ENCODE measurements around the gene FBXO31.

The FBXO31 gene

GRCh38 chr16:87360862-87361610 lies 22.5 kb downstream of the FBXO31 start:
- no peak overlapping the region for H3K4me3 ChIP-seq (ENCODE audit: low read length)
- DNase-seq (ENCODE audit: low read depth): no peak
- TF ChIP-seq CTCF (IDR thresholded peaks at IDR 0.05; ENCODE audit: insufficient read depth, low read depth, low read length, missing control alignments): no peak

DNA sequence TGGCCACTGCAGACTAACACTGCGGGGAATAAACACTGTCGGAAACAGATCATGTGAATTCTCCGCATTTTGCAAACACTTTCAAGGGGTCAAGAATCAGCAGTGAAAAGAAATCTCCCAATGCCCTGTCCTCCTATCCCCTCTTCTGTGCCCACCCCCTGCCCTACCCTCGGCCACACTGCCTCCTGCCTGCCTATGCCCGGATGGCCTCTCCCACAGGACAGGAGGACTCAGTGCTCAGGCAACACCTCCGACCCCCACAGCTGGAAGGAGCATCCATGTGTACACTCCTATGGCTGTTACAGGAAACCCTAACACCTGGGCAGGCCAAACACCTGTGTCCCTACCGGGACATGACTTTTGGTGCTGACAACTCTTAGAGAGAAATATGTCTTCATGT lies 24.5 kb downstream of the FBXO31 start:
- no peak for TF ChIP-seq CTCF (IDR thresholded peaks at IDR 0.05; ENCODE audit: insufficient read depth, low read depth, low read length, missing control alignments)
- no peak for DNase-seq (ENCODE audit: low read depth)
- no peak overlapping the region for H3K4me3 ChIP-seq (ENCODE audit: low read length)

DNA sequence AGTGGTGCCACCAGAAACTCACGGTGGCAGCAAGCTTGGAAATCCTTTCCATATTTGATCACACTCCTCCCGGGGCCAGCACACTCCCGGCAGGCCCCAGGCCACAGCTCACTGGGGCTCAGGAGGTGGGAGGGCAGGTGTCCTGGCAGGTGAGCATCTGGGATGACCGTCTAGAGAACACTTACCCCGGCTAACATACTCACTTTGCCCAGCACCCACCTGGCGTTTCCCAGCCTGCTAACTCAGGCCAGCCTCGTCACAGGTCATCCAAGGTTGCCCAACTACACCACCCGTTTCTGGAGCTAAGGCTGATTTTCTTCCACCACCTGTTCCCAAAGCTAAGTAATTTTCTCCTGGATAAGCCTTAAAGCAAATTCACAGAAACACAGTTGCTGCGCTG lies 24.9 kb downstream of the FBXO31 start:
- DNase-seq (ENCODE audit: low read depth): no peak
- H3K4me3 ChIP-seq (ENCODE audit: low read length): no peak overlapping the region
- TF ChIP-seq CTCF (IDR thresholded peaks at IDR 0.05; ENCODE audit: insufficient read depth, low read depth, low read length, missing control alignments): no peak

DNA sequence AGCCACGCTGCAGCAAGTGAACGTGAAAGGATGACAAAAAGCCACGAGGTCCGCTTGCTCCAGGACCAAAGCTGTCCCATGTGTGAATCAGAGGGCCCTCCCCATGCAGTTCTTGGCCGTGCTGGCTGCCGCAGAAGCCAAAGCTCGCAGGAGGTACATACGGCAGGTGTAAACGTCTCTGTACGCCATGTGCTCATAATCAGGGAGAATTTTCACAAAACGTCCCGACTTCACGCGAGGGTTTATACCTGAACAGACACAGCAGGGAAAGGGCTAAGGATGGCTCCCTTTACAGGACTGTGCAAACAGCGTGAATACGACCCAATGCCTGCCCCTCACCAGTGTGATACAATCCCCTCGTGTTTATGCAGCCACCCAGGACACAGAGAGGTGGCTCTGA lies 25.3 kb downstream of the FBXO31 start:
- TF ChIP-seq CTCF (IDR thresholded peaks at IDR 0.05; ENCODE audit: insufficient read depth, low read depth, low read length, missing control alignments): no peak
- DNase-seq (ENCODE audit: low read depth): no peak
- no peak overlapping the region for H3K4me3 ChIP-seq (ENCODE audit: low read length)

GRCh38 chr16:87356491-87356853 lies 27.1 kb downstream of the FBXO31 start:
- no peak overlapping the region for H3K4me3 ChIP-seq (ENCODE audit: low read length)
- no peak for DNase-seq (ENCODE audit: low read depth)
- TF ChIP-seq CTCF (IDR thresholded peaks at IDR 0.05; ENCODE audit: insufficient read depth, low read depth, low read length, missing control alignments): no peak

DNA sequence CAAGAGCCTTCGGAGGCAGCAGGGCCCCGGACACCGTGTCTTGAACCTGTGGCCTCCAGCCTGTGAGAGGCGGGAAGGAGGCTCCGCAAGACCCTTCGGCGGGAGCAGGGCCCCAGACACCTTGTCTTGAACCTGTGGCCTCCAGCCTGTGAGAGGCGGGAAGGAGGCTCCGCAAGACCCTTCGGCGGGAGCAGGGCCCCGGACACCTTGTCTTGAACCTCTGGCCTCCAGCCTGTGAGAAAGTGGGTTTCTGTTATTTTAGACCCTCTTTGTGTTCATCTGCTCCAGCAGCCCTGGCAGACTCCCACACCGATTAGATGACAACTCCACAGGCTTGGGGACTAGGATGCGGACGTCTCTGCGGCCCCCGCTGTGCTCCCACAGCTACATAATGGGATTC lies 30.0 kb downstream of the FBXO31 start:
- DNase-seq (ENCODE audit: low read depth): no peak
- TF ChIP-seq CTCF (IDR thresholded peaks at IDR 0.05; ENCODE audit: insufficient read depth, low read depth, low read length, missing control alignments): no peak
- H3K4me3 ChIP-seq (ENCODE audit: low read length): no peak overlapping the region

DNA sequence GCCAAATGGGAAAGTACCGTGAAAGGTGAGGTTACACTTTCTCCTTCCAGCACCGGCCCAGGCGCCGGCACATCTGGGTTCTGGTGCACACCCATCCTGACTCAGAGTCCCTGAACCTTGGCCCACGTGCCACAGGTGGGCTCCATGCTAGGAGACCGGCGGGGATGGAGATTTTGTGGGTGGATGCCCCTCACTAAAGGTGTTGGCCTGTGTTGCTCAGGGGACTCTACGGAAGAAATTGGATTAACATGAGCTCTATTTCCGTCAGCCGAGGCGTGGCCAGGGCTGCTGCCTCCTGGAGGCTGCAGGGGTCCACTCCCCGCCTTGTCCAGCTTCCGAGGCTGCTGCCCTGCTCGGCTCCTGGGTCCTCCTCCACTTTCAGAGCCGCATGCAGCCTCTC lies 30.8 kb downstream of the FBXO31 start:
- H3K4me3 ChIP-seq (ENCODE audit: low read length): no peak overlapping the region
- TF ChIP-seq CTCF (IDR thresholded peaks at IDR 0.05; ENCODE audit: insufficient read depth, low read depth, low read length, missing control alignments): no peak
- no peak for DNase-seq (ENCODE audit: low read depth)
